DND-41 (cell line): ENCODE data around the gene RASGRF2.

Experiments used
- ATAC-seq: fragments of 200-7000 bp; cut with Tn5 transposase; 3 replicates; pipeline ENCODE4 v1.9.1; 2021; ENCODE audit warnings: low read depth; ENCODE audit not compliant: insufficient read depth
- DNase-seq: peaks from one replicate; pipeline ENCODE4 v3.0.0-alpha.2; 2020
- H2AFZ ChIP-seq: 2 replicates; pipeline ENCODE4 v1.6.0; 2012; ENCODE audit warnings: low read depth, low read length
- H3K27ac ChIP-seq: 2 replicates; pipeline ENCODE4 v1.5.1; 2012; ENCODE audit warnings: low read length, inconsistent platforms
- H3K27me3 ChIP-seq: fragments of 200-600 bp; sonication (generic); 2 replicates; pipeline ENCODE4 v1.6.0; 2012; ENCODE audit warnings: low read length, mild to moderate bottlenecking, inconsistent platforms; ENCODE audit not compliant: insufficient read depth, poor library complexity
- H3K36me3 ChIP-seq: 2 replicates; pipeline ENCODE4 v1.5.1; 2012; ENCODE audit warnings: low read length, inconsistent platforms; ENCODE audit not compliant: insufficient read depth
- H3K4me1 ChIP-seq: 2 replicates; pipeline ENCODE4 v1.5.1; 2012; ENCODE audit warnings: mild to moderate bottlenecking, low read length; ENCODE audit not compliant: insufficient read depth
- H3K4me2 ChIP-seq: 2 replicates; pipeline ENCODE4 v1.6.0; 2012; ENCODE audit warnings: mild to moderate bottlenecking, moderate library complexity, low read length, inconsistent platforms; ENCODE audit not compliant: insufficient read depth
- H3K4me3 ChIP-seq, 2 experiments: fragments of 200-600 bp in 1 of 2; shearing (Covaris generic) in 1 of 2; 2 replicates each; pipeline ENCODE4 v1.5.1; 2012 to 2016; ENCODE audit warnings: inconsistent platforms in 2 of 2, low read length in 2 of 2, mild to moderate bottlenecking in 2 of 2, low read depth in 1 of 2, moderate library complexity in 1 of 2
- H3K79me2 ChIP-seq: 2 replicates; pipeline ENCODE4 v1.6.0; 2012; ENCODE audit warnings: low read length, inconsistent platforms; ENCODE audit not compliant: insufficient read depth
- H3K9ac ChIP-seq: 2 replicates; pipeline ENCODE4 v1.6.0; 2012; ENCODE audit warnings: low read depth, mild to moderate bottlenecking, inconsistent platforms, low read length, moderate library complexity
- H3K9me3 ChIP-seq: 2 replicates; pipeline ENCODE4 v1.5.1; 2012; ENCODE audit warnings: low read length, moderate library complexity, mild to moderate bottlenecking, inconsistent platforms; ENCODE audit not compliant: insufficient read depth, severe bottlenecking
- H4K20me1 ChIP-seq: 2 replicates; pipeline ENCODE4 v1.6.0; 2012; ENCODE audit warnings: low read length; ENCODE audit not compliant: insufficient read depth
- EZH2 ChIP-seq: IDR thresholded peaks from 3 replicates; pipeline ENCODE4 v1.6.1; 2012; ENCODE audit warnings: borderline replicate concordance, low read depth, mild to moderate bottlenecking, moderate library complexity, low read length, inconsistent platforms; ENCODE audit not compliant: severe bottlenecking
- TF ChIP-seq, protein P1 (sequence below): IDR thresholded peaks from 2 replicates; pipeline ENCODE4 v1.5.1; 2012; ENCODE audit warnings: borderline replicate concordance, low read length, moderate library complexity, mild to moderate bottlenecking; ENCODE audit not compliant: poor library complexity, severe bottlenecking; ENCODE audit errors: extremely low read depth

The RASGRF2 gene

DNA sequence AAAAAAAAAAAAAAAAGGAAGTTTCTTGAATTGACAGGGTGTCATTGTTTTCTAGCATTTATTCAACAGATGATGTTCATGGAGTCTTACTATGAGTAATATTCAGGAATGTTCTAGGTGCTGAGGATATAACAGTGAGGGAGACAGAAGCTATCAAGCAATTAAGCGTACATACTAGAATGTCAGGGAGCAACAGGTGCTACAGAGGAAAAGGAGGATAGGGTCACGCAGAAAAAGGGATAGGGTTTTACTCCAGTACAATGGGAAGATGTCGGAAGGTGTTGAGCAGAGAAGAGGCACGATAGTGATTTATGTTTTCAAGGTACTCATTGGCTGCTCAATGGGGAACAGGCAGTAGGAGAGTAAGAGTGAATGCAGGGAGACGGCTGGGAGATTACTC is 6.6 kb upstream of the RASGRF2 start:
- Histone ChIP-seq H3K36me3 (no peaks in the 10 kb centered on the region), H4K20me1 (no peaks in the 10 kb centered on the region), H3K9me3 (no peaks in the 10 kb centered on the region), H3K4me2 (no peak overlapping the region), H3K4me1 (peaks cover 13% of the 10 kb centered on the region), H3K9ac (no peak overlapping the region), H3K79me2 (no peaks in the 10 kb centered on the region), H3K4me3 (no peak overlapping the region), H3K27me3 (no peaks in the 10 kb centered on the region), H2AFZ (no peak overlapping the region), H3K27ac (no peak overlapping the region)
- ATAC-seq (no peak), DNase-seq (no peak)
- TF ChIP-seq, protein P1, sequence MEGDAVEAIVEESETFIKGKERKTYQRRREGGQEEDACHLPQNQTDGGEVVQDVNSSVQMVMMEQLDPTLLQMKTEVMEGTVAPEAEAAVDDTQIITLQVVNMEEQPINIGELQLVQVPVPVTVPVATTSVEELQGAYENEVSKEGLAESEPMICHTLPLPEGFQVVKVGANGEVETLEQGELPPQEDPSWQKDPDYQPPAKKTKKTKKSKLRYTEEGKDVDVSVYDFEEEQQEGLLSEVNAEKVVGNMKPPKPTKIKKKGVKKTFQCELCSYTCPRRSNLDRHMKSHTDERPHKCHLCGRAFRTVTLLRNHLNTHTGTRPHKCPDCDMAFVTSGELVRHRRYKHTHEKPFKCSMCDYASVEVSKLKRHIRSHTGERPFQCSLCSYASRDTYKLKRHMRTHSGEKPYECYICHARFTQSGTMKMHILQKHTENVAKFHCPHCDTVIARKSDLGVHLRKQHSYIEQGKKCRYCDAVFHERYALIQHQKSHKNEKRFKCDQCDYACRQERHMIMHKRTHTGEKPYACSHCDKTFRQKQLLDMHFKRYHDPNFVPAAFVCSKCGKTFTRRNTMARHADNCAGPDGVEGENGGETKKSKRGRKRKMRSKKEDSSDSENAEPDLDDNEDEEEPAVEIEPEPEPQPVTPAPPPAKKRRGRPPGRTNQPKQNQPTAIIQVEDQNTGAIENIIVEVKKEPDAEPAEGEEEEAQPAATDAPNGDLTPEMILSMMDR, result no peak
- no peak for TF ChIP-seq EZH2

DNA sequence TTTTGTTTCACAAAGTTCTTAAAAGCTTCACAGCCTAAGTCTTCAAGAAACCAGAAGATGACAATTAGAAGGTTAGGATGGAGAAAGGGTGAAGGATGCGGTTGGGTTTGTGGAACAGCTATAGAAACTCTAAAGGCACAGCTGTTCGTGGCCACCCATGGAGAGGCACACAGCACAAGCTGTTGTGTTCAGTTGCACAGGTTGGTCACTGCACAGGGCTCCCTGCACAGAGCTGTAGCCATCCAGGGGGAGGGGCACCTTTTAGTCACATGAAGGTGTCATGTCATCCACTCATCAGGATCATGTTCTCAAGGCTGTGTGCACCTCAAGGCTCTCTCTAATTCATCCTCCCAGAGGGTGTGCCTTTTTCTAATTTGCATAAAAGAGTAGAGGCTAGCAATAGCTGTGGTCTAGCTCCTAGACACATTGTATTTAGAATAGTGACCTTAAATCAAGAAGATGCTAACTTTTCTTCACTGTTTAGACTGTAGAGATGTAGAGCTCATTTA is 5.0 kb upstream of the RASGRF2 start:
- no peak overlapping the region for H3K4me3 ChIP-seq
- H4K20me1 ChIP-seq, result no peaks in the 10 kb centered on the region
- no peaks in the 10 kb centered on the region for H3K27me3 ChIP-seq
- H3K27ac ChIP-seq, result no peak overlapping the region
- H3K4me2 ChIP-seq, result no peak overlapping the region
- TF ChIP-seq, protein P1, result no peak
- TF ChIP-seq EZH2, result no peak
- H3K79me2 ChIP-seq, result no peaks in the 10 kb centered on the region
- H2AFZ ChIP-seq, result no peak overlapping the region
- no peaks in the 10 kb centered on the region for H3K9me3 ChIP-seq
- H3K9ac ChIP-seq, result no peak overlapping the region
- no peak for ATAC-seq
- no peaks in the 10 kb centered on the region for H3K36me3 ChIP-seq
- no peak for DNase-seq
- H3K4me1 ChIP-seq, result peaks cover 26% of the 10 kb centered on the region

DNA sequence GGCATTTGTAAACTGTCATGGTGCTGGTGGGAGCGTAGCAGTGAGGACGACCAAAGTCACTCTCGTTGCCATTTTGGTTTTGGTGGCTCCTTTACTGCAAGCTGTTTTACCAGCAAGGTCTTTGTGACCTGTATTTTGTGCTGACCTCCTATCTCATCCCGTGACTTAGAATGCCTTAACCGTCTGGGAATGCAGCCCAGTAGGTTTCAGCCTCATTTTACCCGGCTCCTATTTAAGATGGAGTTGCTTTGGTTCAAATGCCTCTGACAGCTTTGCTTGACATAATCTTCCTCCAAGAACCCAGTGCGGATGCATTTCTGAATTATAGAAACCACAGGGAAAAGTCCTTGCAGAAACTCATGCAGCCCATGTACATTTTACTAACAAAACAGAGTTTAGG is 3.9 kb upstream of the RASGRF2 start:
- no peak for DNase-seq
- H3K4me3 ChIP-seq, result no peak overlapping the region
- no peak overlapping the region for H3K4me2 ChIP-seq
- TF ChIP-seq, protein P1, result no peak
- no peak for TF ChIP-seq EZH2
- H3K9me3 ChIP-seq, result peaks cover 5% of the 10 kb centered on the region
- no peak overlapping the region for H2AFZ ChIP-seq
- no peaks in the 10 kb centered on the region for H3K27me3 ChIP-seq
- H4K20me1 ChIP-seq, result no peaks in the 10 kb centered on the region
- H3K36me3 ChIP-seq, result no peaks in the 10 kb centered on the region
- no peak for ATAC-seq
- no peak overlapping the region for H3K9ac ChIP-seq
- no peak overlapping the region for H3K27ac ChIP-seq
- peaks cover 26% of the 10 kb centered on the region for H3K4me1 ChIP-seq
- H3K79me2 ChIP-seq, result no peaks in the 10 kb centered on the region
